GM10266 (cell line): ENCODE measurements around the gene SFRP4.
A peak's percentile ranks its signal among the peaks of the same experiment; 100 is the strongest.

Experiments
- DNase-seq: peaks from one replicate; pipeline ENCODE4 v3.0.0; 2012; ENCODE audit errors: extremely low spot score
- TF ChIP-seq, protein P1 (sequence below): IDR thresholded peaks from 2 replicates; pipeline ENCODE4 v1.5.1; 2012; ENCODE audit warnings: mild to moderate bottlenecking, low read depth; ENCODE audit not compliant: control insufficient read depth, insufficient read depth; ENCODE audit errors: missing control alignments

SFRP4 gene

DNA sequence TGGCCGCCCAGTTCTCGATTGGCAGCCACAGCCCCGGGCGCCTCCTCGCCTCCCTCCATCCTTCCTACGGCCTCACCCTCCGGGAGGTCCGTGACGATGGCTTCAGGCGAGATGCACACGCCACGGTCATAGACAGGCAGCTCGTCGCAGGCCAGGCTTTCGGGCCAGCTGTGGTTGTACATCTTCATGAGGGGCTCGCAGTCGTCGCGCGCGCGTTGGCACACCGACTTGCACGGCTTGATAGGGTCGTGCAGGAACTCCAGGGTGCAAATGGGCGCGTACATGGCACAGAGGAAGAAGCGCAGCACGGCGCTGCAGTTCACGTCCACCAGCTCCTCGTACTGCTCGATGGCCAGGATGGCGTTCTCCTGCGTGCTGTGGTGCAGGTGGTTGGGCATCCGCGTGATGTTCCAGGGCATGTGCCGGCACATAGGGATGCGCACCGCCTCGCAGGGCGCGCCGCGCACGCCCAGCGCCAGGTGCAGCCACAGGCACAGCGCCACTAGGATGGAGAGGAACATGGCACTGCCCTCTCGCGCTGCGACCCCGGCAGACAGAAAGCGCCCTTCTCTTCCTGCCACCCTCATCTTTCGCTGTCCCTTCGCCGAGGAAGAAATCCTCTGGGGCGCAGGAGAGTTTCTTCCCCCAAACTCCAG lies 472 bp downstream of the SFRP4 start:
- TF ChIP-seq, protein P1, sequence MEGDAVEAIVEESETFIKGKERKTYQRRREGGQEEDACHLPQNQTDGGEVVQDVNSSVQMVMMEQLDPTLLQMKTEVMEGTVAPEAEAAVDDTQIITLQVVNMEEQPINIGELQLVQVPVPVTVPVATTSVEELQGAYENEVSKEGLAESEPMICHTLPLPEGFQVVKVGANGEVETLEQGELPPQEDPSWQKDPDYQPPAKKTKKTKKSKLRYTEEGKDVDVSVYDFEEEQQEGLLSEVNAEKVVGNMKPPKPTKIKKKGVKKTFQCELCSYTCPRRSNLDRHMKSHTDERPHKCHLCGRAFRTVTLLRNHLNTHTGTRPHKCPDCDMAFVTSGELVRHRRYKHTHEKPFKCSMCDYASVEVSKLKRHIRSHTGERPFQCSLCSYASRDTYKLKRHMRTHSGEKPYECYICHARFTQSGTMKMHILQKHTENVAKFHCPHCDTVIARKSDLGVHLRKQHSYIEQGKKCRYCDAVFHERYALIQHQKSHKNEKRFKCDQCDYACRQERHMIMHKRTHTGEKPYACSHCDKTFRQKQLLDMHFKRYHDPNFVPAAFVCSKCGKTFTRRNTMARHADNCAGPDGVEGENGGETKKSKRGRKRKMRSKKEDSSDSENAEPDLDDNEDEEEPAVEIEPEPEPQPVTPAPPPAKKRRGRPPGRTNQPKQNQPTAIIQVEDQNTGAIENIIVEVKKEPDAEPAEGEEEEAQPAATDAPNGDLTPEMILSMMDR: no peak
- DNase-seq: no peak

DNA sequence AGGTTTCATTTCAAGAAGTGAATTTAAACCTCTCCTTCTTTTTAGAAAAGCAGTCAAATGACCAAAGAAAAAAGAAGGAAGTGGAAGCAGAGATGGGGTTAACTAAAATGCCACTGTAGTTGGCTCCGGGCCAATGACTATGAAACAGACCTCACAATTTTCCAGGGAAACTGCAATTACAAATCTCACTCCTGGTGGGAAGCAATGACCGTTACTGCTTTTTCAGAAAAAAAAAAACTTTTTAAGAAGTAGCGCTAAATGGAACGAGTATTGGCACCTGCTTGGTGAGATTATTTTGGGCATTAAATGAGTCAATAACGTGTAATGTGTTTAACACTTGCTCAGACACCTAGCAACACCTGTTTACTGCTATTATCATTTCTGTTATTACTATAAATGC lies 1.2 kb downstream of the SFRP4 start:
- DNase-seq: no peak
- TF ChIP-seq, protein P1: no peak

DNA sequence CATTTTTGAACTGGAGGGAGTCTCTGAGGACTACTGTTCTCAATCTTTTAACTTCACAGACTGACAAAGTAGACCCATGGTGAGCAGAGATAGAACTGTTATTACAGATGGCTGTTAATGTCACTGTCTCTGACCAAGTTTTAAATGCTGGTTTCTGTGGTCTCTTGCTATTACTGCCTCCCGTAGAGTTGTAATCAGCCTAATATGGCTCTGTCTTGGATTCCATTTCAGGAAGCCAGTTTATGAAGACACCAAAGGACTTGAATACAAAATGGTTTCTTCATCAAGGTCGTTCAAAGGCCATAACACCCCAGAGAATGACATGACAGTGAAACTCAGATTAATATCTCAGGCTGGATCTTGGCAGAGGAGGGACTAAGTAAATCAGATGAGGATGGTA lies 3.9 kb downstream of the SFRP4 start:
- DNase-seq: no peak
- TF ChIP-seq, protein P1: no peak

DNA sequence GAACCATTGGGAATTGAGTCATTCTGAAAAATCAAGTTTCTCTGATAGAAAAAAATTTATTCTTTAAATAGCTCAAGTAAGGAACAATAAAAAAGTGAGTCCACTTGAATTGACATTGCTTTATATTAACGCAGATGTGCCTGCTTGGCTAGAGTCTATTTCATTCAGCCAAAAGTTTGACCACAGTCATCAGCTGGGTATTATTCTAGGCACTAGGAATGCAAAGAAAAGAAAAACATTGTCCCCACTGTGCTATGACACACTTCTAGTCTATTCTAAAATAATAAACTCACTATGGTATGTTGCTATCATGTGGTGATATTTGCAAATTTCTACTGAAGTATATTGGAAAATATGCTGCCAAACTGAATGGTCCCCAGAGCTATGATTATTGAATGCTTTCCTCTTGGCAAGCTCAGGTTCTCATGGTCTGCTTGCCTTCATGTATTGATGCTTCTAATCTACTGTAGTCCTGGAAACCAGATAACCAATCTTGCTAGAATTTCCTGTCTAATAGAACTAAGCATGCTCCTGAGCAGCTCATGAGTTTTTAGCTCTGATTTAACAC lies 8.3 kb downstream of the SFRP4 start:
- DNase-seq: no peak
- TF ChIP-seq, protein P1: no peak

DNA sequence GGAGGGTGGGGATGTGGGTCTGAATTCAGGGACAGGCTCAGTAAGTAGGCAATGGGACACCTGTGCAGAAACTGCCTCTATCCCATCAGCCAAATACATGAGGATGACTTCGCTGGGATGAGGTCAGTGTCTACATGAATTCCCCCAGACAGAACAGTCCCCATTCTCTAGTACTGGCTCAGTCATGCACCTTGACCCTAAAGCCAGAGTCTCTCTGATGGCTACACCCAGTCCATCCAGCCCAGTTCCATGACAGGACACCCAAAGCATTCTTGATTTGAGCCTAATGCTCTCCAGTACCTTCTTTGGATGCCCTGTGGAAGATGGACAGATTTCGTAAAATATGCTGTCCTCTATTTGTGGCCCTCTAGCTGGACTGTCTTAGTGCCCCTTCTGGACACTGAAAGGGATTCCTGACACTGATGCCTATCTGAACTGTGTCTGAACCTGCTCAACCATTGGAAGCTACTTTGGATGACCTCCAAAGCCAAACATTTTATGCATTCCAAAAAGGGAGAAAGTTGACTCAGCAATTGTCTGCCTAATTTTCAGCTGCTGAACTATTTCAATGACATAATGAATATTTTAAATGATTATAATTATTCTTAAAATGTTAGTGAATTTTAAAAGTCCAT lies 14.6 kb downstream of the SFRP4 start:
- DNase-seq: no peak
- TF ChIP-seq, protein P1: no peak

DNA sequence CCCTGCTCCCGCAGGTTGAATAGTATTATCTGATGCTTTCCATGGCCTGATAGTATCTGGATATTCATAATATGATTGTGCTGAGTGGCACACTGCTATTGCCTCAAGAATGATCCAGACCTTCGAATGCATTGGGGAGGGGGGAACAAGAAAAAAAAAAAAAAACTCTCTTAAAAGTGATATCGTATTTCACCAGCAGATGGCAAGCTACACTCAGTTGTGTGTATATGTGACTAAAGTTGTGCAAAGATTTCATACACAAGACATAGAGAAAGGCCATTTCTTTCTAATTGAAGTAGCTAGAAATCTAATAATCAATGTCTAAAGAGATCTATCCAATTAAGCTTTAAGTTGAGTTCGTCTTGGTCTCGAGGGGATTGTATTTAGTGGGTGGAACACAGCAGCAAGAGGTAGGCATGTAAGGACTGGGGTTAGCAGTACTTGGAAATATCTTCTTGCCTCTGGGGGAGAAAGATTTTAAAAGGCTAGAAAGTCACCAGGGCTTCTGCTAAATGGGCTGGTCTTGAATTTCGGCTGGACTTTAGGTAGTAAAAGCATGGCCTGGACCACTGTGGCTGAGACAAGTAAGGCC lies 15.3 kb downstream of the SFRP4 start:
- DNase-seq: no peak
- TF ChIP-seq, protein P1: peak; percentile 43
